Loucy (cell line): Measurements from ENCODE around the gene FAM181B.
A peak's percentile ranks its signal among the peaks of the same experiment; 100 is the strongest.

Experiments
- H2AFZ ChIP-seq: fragments of 200-600 bp; sonication (generic); 2 replicates; pipeline ENCODE4 v1.6.0; 2016; ENCODE audit warnings: antibody characterized with exemption, mild to moderate bottlenecking, low read length, moderate library complexity
- H3F3A ChIP-seq: fragments of 200-600 bp; 2 replicates; pipeline ENCODE4 v1.6.0; 2016; ENCODE audit warnings: antibody characterized with exemption, low read depth, mild to moderate bottlenecking
- H3K27me3 ChIP-seq: fragments of 200-600 bp; sonication (generic); 2 replicates; pipeline ENCODE4 v1.6.1; 2014; ENCODE audit warnings: low read length, mild to moderate bottlenecking; ENCODE audit not compliant: insufficient read depth, poor library complexity, severe bottlenecking
- H3K36me3 ChIP-seq: fragments of 200-600 bp; sonication (generic); 2 replicates; pipeline ENCODE4 v1.6.1; 2016; ENCODE audit warnings: low read length; ENCODE audit not compliant: insufficient read depth
- H3K4me1 ChIP-seq: fragments of 200-600 bp; sonication (generic); 2 replicates; pipeline ENCODE4 v1.5.1; 2014; ENCODE audit warnings: low read length, mild to moderate bottlenecking; ENCODE audit not compliant: insufficient read depth, poor library complexity, severe bottlenecking
- H3K4me2 ChIP-seq: fragments of 200-600 bp; sonication (generic); 2 replicates; pipeline ENCODE4 v1.6.0; 2014; ENCODE audit warnings: antibody characterized with exemption, low read length, low read depth, mild to moderate bottlenecking; ENCODE audit not compliant: poor library complexity, severe bottlenecking
- H3K4me3 ChIP-seq: fragments of 200-600 bp; sonication (generic); 2 replicates; pipeline ENCODE4 v1.5.1; 2014; ENCODE audit warnings: low read length, mild to moderate bottlenecking, mixed read lengths; ENCODE audit not compliant: poor library complexity, severe bottlenecking
- H3K79me2 ChIP-seq: fragments of 200-600 bp; sonication (generic); 2 replicates; pipeline ENCODE4 v1.6.1; 2014; ENCODE audit warnings: low read length; ENCODE audit not compliant: insufficient read depth
- H3K9ac ChIP-seq: fragments of 200-600 bp; sonication (generic); 2 replicates; pipeline ENCODE4 v1.6.0; 2014; ENCODE audit warnings: mild to moderate bottlenecking, low read depth, low read length, moderate library complexity; ENCODE audit not compliant: poor library complexity, severe bottlenecking
- H3K9me2 ChIP-seq: fragments of 200-600 bp; sonication (generic); replicated peaks from 2 replicates; pipeline ENCODE4 v1.6.1; 2016; ENCODE audit warnings: low read depth, low read length, mixed read lengths
- H3K9me3 ChIP-seq: fragments of 200-600 bp; sonication (generic); 2 replicates; pipeline ENCODE4 v1.6.1; 2014; ENCODE audit warnings: mild to moderate bottlenecking, antibody characterized with exemption, low read length, low read depth; ENCODE audit not compliant: insufficient read depth
- H4K20me1 ChIP-seq: fragments of 200-600 bp; sonication (generic); 2 replicates; pipeline ENCODE4 v1.6.0; 2014; ENCODE audit warnings: antibody characterized with exemption, low read length, mild to moderate bottlenecking; ENCODE audit not compliant: insufficient read depth, poor library complexity, severe bottlenecking
- EZH2phosphoT487 ChIP-seq: fragments of 200-600 bp; IDR thresholded peaks from 2 replicates; pipeline ENCODE4 v1.6.1; 2018; ENCODE audit warnings: antibody characterized with exemption, mild to moderate bottlenecking, moderate library complexity, borderline replicate concordance
- TF ChIP-seq, protein P1 (sequence below): fragments of 200-600 bp; sonication (generic); conservative IDR thresholded peaks from 2 replicates; pipeline ENCODE4 v1.5.1; 2014; ENCODE audit warnings: mild to moderate bottlenecking, antibody characterized with exemption, low read length

FAM181B gene

DNA sequence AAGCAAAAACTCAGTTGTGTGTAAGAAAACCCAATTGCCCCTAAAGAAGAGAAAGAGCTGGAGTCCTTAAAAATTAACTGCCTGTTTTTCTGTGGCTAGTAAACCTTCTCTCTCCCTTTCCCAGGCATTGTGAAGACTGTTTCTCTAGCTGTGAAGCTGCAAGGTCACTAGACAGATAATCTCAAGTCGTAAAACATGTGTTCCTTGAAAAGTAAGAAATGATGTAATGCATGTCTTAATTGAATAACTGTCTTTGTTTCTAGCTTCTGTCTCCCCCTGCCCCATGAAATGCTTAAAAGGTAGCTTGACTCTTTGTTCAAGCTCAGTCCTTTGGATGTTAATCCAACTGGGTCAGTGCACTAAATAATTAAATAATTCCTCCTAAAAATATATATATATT, 29.5 kb upstream of the FAM181B start:
- Histone ChIP-seq H3K9me2 (no peaks in the 10 kb centered on the region), H3K36me3 (no peaks in the 10 kb centered on the region), H2AFZ (no peak overlapping the region), H3K4me2 (no peak overlapping the region), H3K4me3 (no peak overlapping the region), H3K79me2 (no peaks in the 10 kb centered on the region), H3K4me1 (no peaks in the 10 kb centered on the region), H3F3A (no peaks in the 10 kb centered on the region), H3K27me3 (no peaks in the 10 kb centered on the region), H3K9ac (no peak overlapping the region), H3K9me3 (no peaks in the 10 kb centered on the region), H4K20me1 (no peaks in the 10 kb centered on the region)
- TF ChIP-seq EZH2phosphoT487: no peak
- TF ChIP-seq, protein P1, sequence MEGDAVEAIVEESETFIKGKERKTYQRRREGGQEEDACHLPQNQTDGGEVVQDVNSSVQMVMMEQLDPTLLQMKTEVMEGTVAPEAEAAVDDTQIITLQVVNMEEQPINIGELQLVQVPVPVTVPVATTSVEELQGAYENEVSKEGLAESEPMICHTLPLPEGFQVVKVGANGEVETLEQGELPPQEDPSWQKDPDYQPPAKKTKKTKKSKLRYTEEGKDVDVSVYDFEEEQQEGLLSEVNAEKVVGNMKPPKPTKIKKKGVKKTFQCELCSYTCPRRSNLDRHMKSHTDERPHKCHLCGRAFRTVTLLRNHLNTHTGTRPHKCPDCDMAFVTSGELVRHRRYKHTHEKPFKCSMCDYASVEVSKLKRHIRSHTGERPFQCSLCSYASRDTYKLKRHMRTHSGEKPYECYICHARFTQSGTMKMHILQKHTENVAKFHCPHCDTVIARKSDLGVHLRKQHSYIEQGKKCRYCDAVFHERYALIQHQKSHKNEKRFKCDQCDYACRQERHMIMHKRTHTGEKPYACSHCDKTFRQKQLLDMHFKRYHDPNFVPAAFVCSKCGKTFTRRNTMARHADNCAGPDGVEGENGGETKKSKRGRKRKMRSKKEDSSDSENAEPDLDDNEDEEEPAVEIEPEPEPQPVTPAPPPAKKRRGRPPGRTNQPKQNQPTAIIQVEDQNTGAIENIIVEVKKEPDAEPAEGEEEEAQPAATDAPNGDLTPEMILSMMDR: no peak

DNA sequence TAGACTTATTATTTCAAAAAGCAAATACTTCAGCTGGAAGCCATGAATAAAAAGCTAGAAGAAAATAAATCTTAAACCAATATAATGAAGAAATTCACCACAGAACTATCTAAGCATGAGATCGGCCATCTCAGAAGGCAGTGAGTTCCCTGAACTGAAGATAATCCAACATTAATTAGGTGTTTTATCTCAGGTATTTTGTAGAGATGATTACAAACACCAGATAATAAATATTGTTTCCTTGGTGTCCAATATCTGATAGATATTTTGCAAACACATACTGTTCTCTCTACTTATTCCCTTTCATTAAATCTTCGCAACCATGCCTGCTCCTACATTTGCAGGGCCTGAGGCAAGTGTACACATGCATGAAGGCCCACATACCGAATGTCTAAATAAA, 26.0 kb upstream of the FAM181B start:
- H3K36me3 ChIP-seq: no peaks in the 10 kb centered on the region
- no peak overlapping the region for H2AFZ ChIP-seq
- H3K9ac ChIP-seq: no peak overlapping the region
- no peak overlapping the region for H3K4me2 ChIP-seq
- H3K4me1 ChIP-seq: no peaks in the 10 kb centered on the region
- no peaks in the 10 kb centered on the region for H3K79me2 ChIP-seq
- no peaks in the 10 kb centered on the region for H3K9me2 ChIP-seq
- TF ChIP-seq, protein P1: no peak
- no peak for TF ChIP-seq EZH2phosphoT487
- H3F3A ChIP-seq: no peaks in the 10 kb centered on the region
- no peak overlapping the region for H3K4me3 ChIP-seq
- no peaks in the 10 kb centered on the region for H3K9me3 ChIP-seq
- no peaks in the 10 kb centered on the region for H3K27me3 ChIP-seq
- no peaks in the 10 kb centered on the region for H4K20me1 ChIP-seq

DNA sequence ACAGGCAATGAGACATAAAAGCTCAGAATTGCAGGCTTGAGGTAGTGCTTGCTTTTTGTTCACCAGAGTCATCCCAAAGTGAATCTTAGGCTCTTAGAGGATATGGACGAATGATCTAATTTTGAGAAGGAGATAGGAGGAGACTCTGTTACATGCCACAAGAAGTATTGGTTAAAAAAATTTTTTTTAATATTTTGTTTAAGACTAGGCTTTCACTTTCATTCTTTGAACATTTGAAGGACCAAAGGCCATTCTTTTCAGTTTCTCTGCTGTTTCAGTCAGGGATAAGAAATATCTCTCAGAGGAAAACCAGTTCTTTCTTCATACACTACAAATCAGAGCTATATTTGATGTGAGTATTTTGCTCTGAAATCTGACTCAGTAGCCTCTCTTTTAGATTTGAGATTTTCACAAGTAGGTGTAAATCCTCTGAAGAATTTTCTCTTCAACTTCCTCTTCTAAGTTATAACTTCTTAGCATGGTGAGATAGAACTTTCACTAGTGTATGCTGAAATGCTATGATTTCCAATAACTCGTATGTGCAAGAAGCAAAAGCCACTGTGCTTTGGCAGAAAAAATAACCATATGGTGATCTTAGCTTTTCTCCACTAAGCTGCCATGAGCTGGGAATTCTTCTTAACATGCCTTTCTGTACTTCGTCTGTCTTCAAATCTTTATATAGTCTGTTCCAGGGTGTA, 24.1 kb upstream of the FAM181B start:
- Histone ChIP-seq H4K20me1 (no peaks in the 10 kb centered on the region), H3F3A (no peaks in the 10 kb centered on the region), H3K9me3 (no peaks in the 10 kb centered on the region), H3K4me1 (no peaks in the 10 kb centered on the region), H3K27me3 (no peaks in the 10 kb centered on the region), H3K79me2 (no peaks in the 10 kb centered on the region), H3K9ac (no peak overlapping the region), H3K4me2 (no peak overlapping the region), H3K9me2 (no peaks in the 10 kb centered on the region), H3K4me3 (no peak overlapping the region), H2AFZ (0 out of 2 replicates have a peak overlapping the region, but pooled peaks have one; percentile 26), H3K36me3 (no peaks in the 10 kb centered on the region)
- TF ChIP-seq EZH2phosphoT487: no peak
- TF ChIP-seq, protein P1: no peak
